HG03469 (cell line): Measurements from ENCODE around the gene HAVCR1.
A peak's percentile ranks its signal among the peaks of the same experiment; 100 is the strongest.
"Not testable (repeated sequence)": the region's sequence is repeated elsewhere in the genome, so short reads cannot be mapped to it uniquely, and the experiment has no call there.

Experiments used
- ATAC-seq: cut with Tn5 transposase; IDR thresholded peaks from one replicate; pipeline ENCODE4 v1.9.1; 2021; ENCODE audit warnings: mild to moderate bottlenecking, moderate library complexity, moderate number of reproducible peaks; ENCODE audit not compliant: unreplicated experiment

Gene HAVCR1

DNA sequence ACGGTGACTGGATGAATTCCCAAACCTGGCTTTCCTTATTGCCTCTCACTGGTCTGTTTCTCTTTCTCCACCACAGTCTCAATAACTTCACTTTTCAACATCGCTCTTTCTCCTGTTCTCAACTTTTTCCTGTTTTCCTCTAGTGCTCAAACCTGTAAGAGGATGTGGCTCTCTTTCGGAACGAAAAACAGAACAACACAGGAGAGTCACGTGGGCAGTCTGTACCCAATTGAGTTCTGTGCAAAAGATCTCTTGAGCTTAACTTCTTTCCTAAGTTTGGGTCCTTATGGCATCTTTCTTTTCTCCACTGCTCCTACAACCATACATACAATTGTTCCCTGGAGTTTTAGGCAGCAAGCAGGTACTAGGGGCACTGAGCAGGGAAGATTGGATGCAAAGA is 8.9 kb downstream of the HAVCR1 start:
- no peak for ATAC-seq

DNA sequence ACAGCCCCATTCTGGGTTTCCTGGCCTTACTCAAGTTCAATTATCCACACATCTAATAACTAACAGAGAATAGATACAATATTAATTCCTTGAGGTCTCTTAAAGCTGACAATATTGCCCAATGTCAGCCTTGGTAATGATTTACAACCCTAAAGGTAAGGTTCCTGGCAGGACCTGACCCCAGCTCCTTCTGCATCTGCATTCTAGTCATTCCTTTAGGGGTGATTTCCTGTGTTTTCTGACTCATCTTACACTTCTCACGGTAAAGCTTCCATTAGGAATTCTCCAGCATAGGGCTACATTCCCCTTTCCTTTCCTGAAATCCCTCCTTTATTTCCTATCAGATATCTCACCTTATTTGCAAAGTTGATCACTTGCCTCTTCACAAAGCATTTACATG is 9.3 kb downstream of the HAVCR1 start:
- no peak for ATAC-seq

DNA sequence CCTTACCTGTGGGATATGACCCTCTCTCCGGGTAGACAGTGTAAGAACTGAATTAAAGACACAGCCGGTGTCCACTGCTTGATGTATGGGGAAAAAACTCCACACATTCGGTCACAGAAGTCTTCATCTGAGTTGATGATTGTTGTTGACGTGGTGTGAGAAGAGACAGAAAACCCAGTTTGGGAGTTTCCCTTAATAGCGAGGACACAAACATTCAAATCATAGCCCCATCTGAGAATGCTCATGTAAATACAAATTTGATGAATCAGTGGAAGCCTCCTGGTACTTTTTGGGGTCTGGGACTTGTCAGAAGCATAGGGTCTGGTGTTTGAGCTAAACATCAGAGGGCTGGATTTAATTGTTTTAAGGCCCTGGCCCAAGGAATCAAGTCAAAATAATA is 11.0 kb downstream of the HAVCR1 start:
- ATAC-seq: no peak

DNA sequence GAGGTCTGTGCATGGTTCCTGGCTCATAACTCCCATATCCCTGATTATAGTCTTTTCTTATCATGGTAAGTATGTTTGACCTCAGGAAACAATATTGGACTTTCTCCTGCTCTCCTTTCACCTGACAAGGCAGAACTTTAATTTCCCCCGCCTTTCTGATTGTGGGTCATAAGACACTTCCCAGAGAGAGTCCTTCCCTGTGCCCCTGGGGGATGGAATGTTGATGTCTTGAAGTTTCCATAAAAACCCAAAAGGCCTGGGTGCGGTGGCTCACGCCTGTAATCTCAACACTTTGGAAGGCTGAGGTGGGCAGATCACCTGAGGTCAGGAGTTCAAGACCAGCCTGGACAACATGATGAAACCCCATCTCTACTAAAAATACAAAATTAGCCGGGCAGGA is 11.9 kb downstream of the HAVCR1 start:
- ATAC-seq: not testable (repeated sequence)

DNA sequence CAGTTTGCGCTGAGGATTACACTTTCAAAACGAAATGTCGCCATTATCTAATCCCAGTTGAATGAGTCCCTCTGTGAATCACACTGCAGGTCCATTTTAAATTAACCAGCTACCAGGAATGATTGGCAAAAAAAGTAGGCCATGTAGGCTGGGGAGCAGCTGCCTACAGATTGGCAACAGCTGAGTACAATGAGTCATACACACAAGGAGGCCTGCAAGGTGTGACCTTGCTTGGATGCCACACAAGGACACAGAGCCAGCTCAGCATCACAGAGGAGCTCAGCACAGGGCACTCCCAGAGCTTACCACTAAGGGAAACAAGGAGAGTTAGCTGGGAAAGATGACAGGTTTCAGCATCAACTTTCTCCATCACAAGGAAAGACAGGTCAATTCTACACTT is 12.9 kb downstream of the HAVCR1 start:
- ATAC-seq: no peak

DNA sequence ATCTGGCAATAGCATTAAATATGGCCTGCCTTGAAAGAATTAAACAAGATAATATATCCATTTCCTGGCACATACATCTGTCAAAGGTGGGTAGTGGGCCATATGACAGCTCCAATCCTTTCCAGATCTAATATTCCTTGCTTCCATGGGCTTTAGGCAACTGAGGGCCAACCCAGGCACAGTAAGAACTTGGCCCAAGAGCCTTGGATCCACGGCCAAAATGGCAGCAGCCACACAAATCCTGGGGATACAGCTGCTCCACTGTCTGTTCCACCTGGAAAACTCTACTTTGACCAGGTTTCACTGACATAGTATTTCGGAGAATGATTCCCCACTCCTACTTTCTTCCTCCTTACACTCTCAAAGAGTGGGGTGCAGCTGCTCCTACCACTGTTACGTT is 13.3 kb downstream of the HAVCR1 start:
- no peak for ATAC-seq

DNA sequence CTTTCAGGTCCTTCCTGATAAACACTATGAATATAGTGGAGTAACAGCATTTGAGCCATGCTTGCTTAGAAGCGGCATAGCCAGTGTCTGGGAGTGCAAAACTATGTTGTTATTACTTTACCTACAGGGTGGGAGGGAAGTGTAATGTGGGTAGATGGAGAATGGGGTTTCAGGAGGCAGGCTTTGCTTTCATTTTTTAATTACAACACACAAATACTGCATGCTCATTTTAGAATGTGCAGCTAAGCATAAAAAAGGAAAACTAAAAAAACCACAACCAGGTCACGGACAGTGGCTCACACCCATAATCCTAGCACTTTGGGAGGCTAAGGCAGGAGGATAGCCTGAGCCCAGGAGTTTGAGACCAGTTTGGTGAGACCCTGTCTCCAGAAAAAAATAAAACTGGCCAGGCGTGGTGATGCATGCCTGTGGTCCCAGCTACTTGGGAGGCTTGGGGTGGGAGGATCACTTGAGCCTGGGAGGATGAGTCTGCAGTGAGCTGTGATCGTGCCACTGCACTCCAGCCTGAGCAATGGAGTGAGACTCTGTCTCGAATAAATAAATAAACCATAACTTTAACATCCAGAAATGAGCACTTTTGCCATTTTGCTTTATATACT is 20.2 kb downstream of the HAVCR1 start:
- ATAC-seq: peak; percentile 60

DNA sequence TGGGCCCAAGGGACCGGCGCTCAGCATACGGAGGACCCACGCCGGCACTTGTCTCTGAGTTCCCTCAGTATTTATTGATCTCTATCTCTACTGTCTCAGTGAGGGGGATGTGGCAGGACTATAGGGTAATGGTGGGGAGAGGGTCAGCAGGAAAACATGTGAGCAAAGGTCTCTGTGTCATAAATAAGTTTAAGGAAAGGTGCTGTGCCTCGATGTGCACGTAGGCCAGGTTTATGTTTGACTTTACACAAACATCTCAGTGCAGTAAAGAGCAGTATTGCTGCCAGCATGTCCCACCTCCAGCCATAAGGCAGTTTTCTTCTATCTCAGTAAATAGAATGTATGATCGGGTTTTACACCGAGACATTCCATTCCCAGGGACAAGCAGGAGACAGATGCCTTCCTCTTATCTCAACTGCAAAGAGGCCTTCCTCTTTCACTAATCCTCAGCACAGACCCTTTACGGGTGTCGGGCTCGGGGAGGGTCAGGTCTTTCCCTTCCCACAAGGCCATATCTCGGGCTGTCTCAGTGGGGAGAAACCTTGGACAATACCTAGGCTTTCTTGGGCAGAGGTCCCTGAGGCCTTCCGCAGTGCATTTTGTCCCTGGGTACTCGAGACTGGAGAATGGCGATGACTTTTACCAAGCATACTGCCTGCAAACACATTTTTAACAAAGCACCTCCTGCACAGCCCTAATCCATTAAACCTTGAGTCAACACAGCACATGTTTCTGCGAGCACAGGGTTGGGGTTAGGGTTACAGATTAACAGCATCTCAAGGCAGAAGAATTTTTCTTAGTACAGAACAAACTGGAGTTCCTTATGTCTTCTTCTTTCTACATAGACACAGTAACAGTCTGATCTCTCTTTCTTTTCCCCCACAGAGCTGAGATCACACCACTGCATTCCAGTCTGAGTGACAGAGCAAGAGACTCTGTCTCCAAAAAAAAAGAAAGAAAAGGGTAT is 24.5 kb downstream of the HAVCR1 start:
- not testable (repeated sequence) for ATAC-seq

DNA sequence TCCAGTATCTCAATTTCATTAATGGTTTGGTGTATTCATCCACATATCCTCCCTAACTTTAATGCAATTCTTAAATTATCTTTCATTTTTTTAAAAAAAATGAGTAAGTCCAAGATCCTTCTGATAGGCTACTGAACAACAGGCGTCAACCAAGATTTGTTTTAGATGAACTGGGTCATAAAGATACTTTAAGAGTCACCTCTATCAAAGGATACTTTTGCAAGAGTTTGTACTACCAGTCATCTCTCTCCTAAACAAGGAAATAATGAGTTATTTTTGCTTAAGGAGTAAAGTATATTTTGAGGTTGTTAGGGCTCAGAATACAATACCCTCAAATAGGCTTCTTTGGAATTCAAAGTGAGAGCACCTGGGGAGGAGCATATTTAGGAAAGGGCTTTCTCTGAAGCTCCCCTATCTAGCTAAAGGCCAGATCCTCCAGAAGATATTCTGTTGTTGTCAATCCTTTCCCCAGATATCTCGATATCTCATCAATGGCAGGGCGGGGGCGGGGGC is 25.8 kb downstream of the HAVCR1 start:
- no peak for ATAC-seq

DNA sequence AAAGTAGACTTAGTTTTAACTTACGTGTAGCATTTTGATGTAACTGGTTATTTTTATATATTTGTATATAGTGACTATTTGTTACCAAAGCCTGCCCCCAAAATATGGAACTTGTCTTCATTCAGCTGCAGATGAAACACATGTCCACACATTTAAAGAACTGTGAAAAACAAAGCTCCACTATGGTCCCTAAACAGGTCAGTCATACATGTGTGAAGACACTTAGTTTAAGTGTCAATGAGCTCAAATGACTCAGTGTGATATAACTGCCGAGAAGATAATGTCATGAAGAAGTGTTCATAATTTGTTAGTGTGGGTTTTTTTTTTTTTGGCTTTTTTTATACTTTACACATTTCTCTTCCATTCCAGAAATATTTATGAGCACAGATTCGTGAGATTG is 28.2 kb downstream of the HAVCR1 start:
- no peak for ATAC-seq

DNA sequence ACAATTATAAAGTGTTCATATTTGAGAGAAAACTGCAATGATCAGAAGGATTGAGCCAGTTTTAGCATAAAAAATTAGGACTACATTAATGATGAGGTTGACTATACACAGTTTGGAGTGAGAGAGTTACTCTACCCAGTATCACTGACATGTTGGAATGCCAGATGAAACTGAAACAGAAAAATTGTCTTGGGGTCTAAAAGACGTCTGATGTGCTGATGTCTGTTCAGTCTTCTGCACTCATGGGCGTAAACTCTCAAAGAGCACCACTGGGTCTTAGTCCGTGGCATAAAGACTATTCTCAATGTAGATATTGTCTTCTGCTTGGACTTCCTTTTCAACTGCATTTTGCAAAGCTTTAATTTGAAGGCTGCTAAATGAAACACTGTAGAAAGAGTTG is 29.5 kb downstream of the HAVCR1 start:
- no peak for ATAC-seq

DNA sequence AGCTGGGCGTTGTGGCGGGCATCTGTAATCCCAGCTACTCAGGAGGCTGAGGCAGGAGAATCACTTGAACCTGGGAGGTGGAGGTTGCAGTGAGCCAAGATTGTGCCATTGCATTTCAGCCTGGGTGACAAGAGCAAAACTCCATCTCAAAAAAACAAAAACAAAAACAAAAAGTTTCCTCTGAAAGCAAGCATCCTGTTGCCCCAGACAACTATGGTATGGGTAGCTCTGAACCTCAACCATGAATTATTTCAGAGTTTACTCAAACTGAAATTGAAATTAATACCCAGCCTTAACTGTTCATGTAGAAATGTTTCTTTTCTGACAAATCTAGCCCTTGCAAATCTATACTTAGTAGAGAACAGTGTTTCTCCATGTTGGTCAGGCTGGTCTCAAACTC is 31.3 kb downstream of the HAVCR1 start:
- peak; percentile 87 for ATAC-seq

DNA sequence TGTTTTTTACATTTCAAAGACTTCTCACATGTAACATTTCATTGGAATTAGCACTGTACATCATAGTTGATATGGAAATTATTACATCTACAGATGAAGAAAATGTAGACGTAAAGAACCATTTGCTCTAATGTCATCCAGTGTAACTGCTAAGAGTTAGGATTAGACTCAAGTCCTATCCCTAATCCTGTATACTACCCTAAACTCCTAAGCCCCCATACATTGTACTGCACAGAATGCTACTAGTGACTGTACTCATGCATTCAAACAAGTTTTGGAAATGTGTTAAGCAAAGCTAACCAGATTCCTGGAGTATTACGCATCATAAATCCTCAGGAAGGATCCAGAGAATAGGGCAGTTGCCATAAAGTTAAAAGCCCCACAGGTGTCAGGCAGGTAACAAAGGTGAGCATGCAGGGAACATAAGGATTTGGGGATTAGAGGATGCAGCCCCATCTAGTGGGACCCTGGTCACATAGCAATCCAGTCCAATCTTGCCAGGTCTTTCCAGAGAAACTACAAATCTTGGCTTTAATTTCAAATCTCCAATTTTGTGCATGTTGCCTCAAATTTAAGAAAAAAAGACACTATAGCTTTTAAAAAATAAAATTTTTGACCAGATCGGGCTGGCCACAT is 32.0 kb downstream of the HAVCR1 start:
- no peak for ATAC-seq

DNA sequence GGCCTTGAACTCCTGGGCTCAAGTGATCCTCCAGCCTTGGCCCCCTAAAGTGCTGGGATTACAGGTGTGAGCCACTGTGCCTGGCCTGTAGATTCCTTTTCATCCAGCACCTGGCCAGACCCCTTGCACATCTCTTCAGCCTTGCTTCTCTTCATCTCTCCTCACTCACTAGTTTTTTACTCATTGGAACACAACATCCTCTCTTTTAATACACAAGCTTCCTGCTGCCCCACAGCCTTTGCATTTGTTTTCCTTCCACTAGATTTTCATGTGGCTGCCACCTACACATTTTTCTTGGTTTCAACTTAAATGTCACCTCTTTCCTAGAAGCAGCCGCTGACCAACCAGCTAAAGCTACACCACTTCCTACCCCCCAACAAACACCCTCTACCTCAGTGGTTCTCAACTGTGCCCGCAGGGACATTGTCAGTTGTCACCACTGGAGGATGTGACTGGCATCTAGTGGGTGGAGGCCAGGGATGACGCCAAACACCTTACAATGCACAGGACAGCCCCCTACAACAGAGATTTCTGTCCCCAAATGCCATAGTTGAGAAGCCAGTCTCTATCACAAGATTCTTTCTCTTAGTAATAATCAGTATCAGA is 33.7 kb downstream of the HAVCR1 start:
- ATAC-seq: peak; percentile 34

DNA sequence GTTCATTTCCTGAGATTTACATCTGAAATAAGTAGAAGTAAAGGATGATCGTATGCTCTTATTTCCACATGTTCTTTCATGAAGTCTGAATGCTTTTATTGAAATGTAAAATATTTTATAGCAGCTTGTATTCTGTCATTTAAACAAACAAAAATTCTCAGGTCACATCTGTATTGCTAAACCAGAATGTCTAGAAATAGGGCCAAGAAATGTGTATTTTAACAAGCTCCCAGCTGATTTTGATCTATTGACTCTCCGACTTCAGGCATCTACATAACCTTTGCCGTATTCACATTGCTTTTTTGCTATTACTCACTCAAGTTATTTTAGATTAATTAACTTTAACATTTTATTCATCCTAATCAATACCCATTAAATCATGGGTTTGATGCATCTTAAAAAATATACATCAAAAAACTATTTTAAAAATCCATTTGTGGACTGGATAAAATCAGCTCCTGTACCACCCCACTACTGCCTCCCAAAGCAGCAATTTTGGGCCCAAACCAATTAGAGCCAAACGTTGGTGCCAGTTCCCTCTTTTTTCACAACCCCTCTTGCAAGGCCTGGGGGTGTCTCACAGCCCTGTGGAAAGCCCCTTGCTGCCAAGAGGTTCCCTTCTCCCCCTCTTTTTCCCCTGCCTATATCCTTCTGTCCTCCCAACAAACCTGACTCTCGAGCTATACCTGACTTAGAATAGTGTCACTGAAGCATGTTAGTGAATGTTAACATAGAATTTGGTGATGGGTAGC is 34.5 kb downstream of the HAVCR1 start:
- no peak for ATAC-seq

DNA sequence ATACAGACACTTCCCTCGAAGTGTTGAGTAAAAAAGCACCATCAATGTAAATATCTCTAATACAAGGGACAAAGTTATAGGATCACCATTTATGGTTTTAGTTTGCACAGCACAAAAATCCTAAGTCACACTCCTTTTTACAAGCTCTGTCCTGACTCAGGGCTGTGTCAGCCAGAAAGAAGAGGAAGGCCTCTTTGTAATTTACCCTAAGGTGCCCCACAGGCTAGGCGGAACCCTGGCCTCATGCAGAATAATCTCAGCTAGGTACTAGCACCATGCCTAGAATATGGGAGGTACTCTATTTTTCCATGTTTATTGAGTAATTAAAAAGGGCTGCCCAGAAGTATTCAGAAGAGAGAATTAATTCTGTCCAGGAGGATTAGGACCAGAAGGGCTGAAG is 36.9 kb downstream of the HAVCR1 start:
- ATAC-seq: no peak

DNA sequence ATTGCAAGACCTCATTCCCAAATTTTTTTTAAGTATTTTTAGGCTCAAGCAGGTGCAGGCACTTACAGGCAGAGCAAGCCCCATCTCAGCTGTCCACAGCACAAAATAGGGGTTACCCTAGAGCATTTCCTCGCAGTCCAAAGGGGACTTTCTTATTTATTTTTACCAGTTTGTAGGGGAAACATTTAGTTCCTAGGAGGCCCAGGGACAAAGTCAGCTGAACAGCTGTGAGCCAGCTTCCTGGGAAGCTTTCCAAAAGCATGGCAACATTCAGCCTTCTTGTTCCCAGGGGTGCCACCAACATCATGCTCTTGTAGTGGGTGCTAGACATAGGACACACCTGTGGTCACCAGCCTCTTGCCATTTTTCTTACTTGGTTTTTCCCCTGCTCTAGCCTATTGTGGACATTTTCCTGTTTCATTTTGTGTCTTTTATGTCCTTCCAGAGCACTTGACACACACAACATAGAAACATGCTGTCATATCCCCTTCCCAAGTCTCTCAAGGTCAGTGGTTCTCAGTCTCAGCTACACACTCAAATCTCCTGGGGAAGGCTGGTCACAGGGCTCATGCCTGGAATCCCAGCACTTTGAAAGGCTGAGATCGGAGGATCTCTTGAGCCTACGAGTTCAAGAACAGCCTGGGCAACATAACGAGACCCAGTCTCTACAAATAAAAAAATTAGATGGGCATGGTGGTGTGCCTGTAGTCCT is 38.2 kb downstream of the HAVCR1 start:
- no peak for ATAC-seq

DNA sequence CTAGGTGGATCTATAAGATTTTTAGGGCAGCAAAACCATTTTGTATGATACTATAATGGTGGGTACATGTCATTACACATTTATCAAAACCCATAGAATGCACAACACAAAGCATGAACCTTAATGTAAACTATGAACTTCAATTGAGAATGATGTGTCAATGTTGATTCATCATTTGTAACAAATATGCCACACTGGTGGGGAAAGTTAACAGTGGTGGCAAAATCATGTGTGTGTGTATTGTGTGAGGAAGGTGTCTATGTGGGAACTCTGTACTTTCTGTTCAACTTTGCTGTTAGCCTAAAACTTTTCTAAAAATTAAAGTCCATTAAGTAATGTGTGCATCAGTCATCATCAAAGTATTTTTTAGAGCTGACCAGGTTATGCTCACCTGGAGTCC is 38.9 kb downstream of the HAVCR1 start:
- ATAC-seq: no peak

DNA sequence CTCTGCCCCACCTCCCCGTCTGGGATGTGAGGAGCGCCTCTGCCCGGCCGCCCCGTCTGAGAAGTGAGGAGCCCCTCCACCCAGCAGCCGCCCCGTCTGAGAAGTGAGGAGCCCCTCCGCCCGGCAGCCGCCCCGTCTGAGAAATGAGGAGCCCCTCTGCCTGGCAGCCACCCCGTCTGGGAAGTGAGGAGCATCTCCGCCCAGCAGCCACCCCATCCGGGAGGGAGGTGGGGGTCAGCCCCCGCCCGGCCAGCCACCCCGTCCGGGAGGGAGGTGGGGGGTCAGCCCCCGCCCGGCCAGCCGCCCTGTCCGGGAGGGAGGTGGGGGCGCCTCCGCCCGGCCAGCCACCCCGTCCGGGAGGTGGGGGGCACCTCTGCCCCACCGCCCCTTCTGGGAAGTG is 44.8 kb downstream of the HAVCR1 start:
- ATAC-seq: not testable (repeated sequence)

DNA sequence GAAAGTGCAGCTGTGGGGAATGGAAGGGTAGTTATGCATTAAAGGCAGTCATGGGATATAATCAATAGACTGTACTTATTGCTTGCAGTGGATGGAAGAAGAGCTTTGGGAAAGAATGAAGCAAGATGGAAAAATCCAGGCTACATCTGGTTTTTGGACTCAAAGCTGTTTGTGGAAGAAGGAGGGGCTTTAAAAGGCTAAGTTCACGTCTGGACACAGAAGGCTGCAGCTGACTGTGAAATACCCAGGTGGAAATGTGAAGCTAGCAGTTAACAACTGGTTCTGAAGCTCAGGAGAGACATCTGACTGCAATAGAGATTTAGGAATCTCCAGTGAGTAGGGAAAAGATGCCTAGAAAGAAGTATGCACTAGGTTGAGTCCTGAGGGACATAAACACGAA is 52.7 kb downstream of the HAVCR1 start:
- no peak for ATAC-seq
